GM20431 (cell line): Measurements from ENCODE around the gene JRKL.

ENCODE experiments used
- in situ Hi-C: fragments of 300-500 bp; cut with MseI, MboI; formaldehyde crosslinking; loops from one replicate; pipeline ENCODE4 v1.15.0; 2020; ENCODE audit warnings: low sequenced_read_pairs; ENCODE audit not compliant: unreplicated experiment

Gene JRKL

GRCh38 chr11:96389720-96390487 is at the start of gene JRKL, which contains the start of gene CCDC82:
Gene JRKL (plus strand): TSS chr11:96390013. CDS start chr11:96390650, 637 bp downstream.
Gene CCDC82 (minus strand): TSS chr11:96389912. CDS start chr11:96384747, 5,165 bp downstream.
- in situ Hi-C loops = no loop called here

GRCh38 chr11:96340555-96340885 is 49.3 kb upstream of the JRKL start:
- in situ Hi-C loops = no loop called here

- in situ Hi-C loops = no loop called here
Measured at GRCh38 chr11:96341211-96342013, 48.4 kb upstream of the JRKL start.

GRCh38 chr11:96342014-96342960 is 47.5 kb upstream of the JRKL start:
- in situ Hi-C loops = no loop called here

- in situ Hi-C loops = no loop called here
Measured at GRCh38 chr11:96342961-96343711, 46.7 kb upstream of the JRKL start, which contains the start of gene MAML2. Gene MAML2 (minus strand): TSS chr11:96343195. CDS start chr11:96341895, 1,300 bp downstream.

GRCh38 chr11:96356848-96357247 is 33.0 kb upstream of the JRKL start:
- in situ Hi-C loops = loop anchor here (25.0 kb wide), 1 partner anchor 520 kb away; no protein-coding TSS in a partner anchor

- in situ Hi-C loops = loop anchor here (25.0 kb wide), 1 partner anchor 520 kb away; no protein-coding TSS in a partner anchor
Measured at GRCh38 chr11:96357794-96358193, 32.0 kb upstream of the JRKL start.

GRCh38 chr11:96358321-96358720 is 31.5 kb upstream of the JRKL start:
- in situ Hi-C loops = loop anchor here (25.0 kb wide), 1 partner anchor 521 kb away; no protein-coding TSS in a partner anchor

- in situ Hi-C loops = loop anchor here (25.0 kb wide), 1 partner anchor 524 kb away; no protein-coding TSS in a partner anchor
Measured at GRCh38 chr11:96361778-96362177, 28.0 kb upstream of the JRKL start.

GRCh38 chr11:96365493-96365892 is 24.3 kb upstream of the JRKL start:
- in situ Hi-C loops = loop anchor here (25.0 kb wide), 1 partner anchor 528 kb away; no protein-coding TSS in a partner anchor

GRCh38 chr11:96366024-96366423 is 23.8 kb upstream of the JRKL start:
- in situ Hi-C loops = loop anchor here (25.0 kb wide), 1 partner anchor 529 kb away; no protein-coding TSS in a partner anchor

GRCh38 chr11:96367342-96367741 is 22.5 kb upstream of the JRKL start:
- in situ Hi-C loops = loop anchor here (25.0 kb wide), 1 partner anchor 530 kb away; no protein-coding TSS in a partner anchor

GRCh38 chr11:96373826-96374225 is 16.0 kb upstream of the JRKL start:
- in situ Hi-C loops = loop anchor here (25.0 kb wide), 1 partner anchor 537 kb away; no protein-coding TSS in a partner anchor

GRCh38 chr11:96376796-96377195 is 13.0 kb upstream of the JRKL start:
- in situ Hi-C loops = no loop called here

GRCh38 chr11:96384156-96384555 is 5.7 kb upstream of the JRKL start:
- in situ Hi-C loops = no loop called here

- in situ Hi-C loops = no loop called here
Measured at GRCh38 chr11:96385187-96385586, 4.6 kb upstream of the JRKL start.

GRCh38 chr11:96388891-96389719 is 708 bp upstream of the JRKL start:
- in situ Hi-C loops = no loop called here

- in situ Hi-C loops = no loop called here
Measured at GRCh38 chr11:96390488-96390792, 627 bp downstream of the JRKL start.
